Fibroblast of skin of left biceps (primary cell): ENCODE measurements around the gene RAN.
"Not testable (repeated sequence)": the region's sequence is repeated elsewhere in the genome, so short reads cannot be mapped to it uniquely, and the experiment has no call there.

Experiments
- DNase-seq, 2 experiments: peaks; one replicate each; pipeline ENCODE4 v3.0.0-alpha.2; 2013; ENCODE audit warnings: low read depth in 2 of 2

The RAN gene

GRCh38 chr12:130849561-130850417 lies 22.1 kb upstream of the RAN start:
- DNase-seq = no peak

- no peak for DNase-seq
These were observed 21.3 kb upstream of the RAN start for GRCh38 chr12:130850418-130851021.

GRCh38 chr12:130856088-130856487 lies 15.8 kb upstream of the RAN start:
- DNase-seq = no peak

GRCh38 chr12:130858084-130858483 lies 13.8 kb upstream of the RAN start:
- no peak for DNase-seq

GRCh38 chr12:130859161-130859560 lies 12.7 kb upstream of the RAN start:
- no peak for DNase-seq

GRCh38 chr12:130860311-130860710 lies 11.6 kb upstream of the RAN start:
- no peak for DNase-seq

GRCh38 chr12:130862161-130862560 lies 9.7 kb upstream of the RAN start:
- no peak for DNase-seq

- not testable (repeated sequence) for DNase-seq
These were observed 9.1 kb upstream of the RAN start for GRCh38 chr12:130862771-130863170.

GRCh38 chr12:130863298-130863697 lies 8.6 kb upstream of the RAN start:
- DNase-seq = no peak

GRCh38 chr12:130868412-130868811 lies 3.5 kb upstream of the RAN start:
- no peak for DNase-seq

- peak; percentile 76 to 78 for DNase-seq
These were observed 1.2 kb upstream of the RAN start for GRCh38 chr12:130870442-130871285.

GRCh38 chr12:130872179-130873096 lies 572 bp downstream of the RAN start:
- no peak for DNase-seq

GRCh38 chr12:130873106-130873795 lies 1.4 kb downstream of the RAN start:
- no peak for DNase-seq

GRCh38 chr12:130873825-130874224 lies 2.0 kb downstream of the RAN start:
- DNase-seq = no peak

GRCh38 chr12:130874696-130875095 lies 2.8 kb downstream of the RAN start:
- no peak for DNase-seq

GRCh38 chr12:130875193-130875592 lies 3.3 kb downstream of the RAN start:
- DNase-seq = no peak

GRCh38 chr12:130875708-130876107 lies 3.8 kb downstream of the RAN start:
- not testable (repeated sequence) for DNase-seq

- DNase-seq = no peak
These were observed 4.4 kb downstream of the RAN start for GRCh38 chr12:130876297-130876696.

- no peak for DNase-seq
These were observed 4.9 kb downstream of the RAN start for GRCh38 chr12:130876758-130877157.

GRCh38 chr12:130877333-130877732 lies 5.5 kb downstream of the RAN start:
- no peak for DNase-seq
